Stomach (tissue), 9 donors: ENCODE results near the gene MET. TPM values are rescaled to one million over a fixed set of nuclear protein-coding genes. Genes with fewer than 3 reads are reported as not detected.
"Not testable (repeated sequence)": the region's sequence is repeated elsewhere in the genome, so short reads cannot be mapped to it uniquely, and the experiment has no call there.

ENCODE experiments used
- DNase-seq, 2 donors: peaks; one replicate each; pipeline versions ENCODE4 v3.0.0 to v3.0.0-alpha.2; 2013 to 2019
- H3K27ac ChIP-seq, 5 donors: fragments of 200-600 bp in 4 of 5; sonication (generic) in 4 of 5; one replicate each; pipeline ENCODE4 v1.5.1; 2013 to 2019; ENCODE audit warnings: mild to moderate bottlenecking in 1 of 5, moderate library complexity in 1 of 5
- H3K27me3 ChIP-seq, 3 donors: fragments of 200-600 bp; sonication (generic); one replicate each; pipeline ENCODE4 v1.5.1; 2017 to 2019; ENCODE audit warnings: mixed run types in 1 of 3
- H3K36me3 ChIP-seq, 4 donors: fragments of 200-600 bp; sonication (generic); 1 replicate in 3 of 4; 2 replicates in 1 of 4; pipeline ENCODE4 v1.5.1; 2016 to 2019
- H3K4me1 ChIP-seq, 4 donors: fragments of 200-600 bp; sonication (generic); one replicate each; pipeline ENCODE4 v1.5.1; 2016 to 2019
- H3K4me3 ChIP-seq, 4 donors: fragments of 200-600 bp; sonication (generic) in 3 of 4; one replicate each; pipeline ENCODE4 v1.5.1; 2016 to 2019; ENCODE audit warnings: mild to moderate bottlenecking in 1 of 4
- H3K9me3 ChIP-seq, 4 donors: fragments of 200-600 bp; sonication (generic); one replicate each; pipeline ENCODE4 v1.5.1; 2016 to 2019
- EP300 ChIP-seq: sonication (generic); formaldehyde crosslinking; IDR thresholded peaks from one replicate; pipeline ENCODE4 v1.6.1; 2017; ENCODE audit warnings: antibody characterized with exemption
- POLR2A ChIP-seq, 4 donors: fragments of 450-650 bp; IDR thresholded peaks; one replicate each; pipeline ENCODE4 v1.6.1; 2016; ENCODE audit warnings: antibody characterized with exemption in 4 of 4, control low read depth in 2 of 4, mild to moderate bottlenecking in 1 of 4, moderate library complexity in 1 of 4
- POLR2AphosphoS5 ChIP-seq, 3 donors: sonication (generic); formaldehyde crosslinking; IDR thresholded peaks; one replicate each; pipeline ENCODE4 v1.6.1; 2016; ENCODE audit warnings: antibody characterized with exemption in 3 of 3
- WGBS, 5 donors: extraction: QIAGEN DNeasy Blood & Tissue Kit in 3 of 5; methylation state at CpG; one replicate each; pipeline versions ENCODE4 v1.1.5 to v1.1.7; 2013 to 2018; 5-methylcytosine and 5-hydroxymethylcytosine counted together
- intact Hi-C: fragments of 100-400 bp; cut with DNase I; formaldehyde crosslinking; loops from one replicate; pipeline ENCODE4 v1.15.1; 2023; ENCODE audit warnings: low total_unique reads
- polyA plus RNA-seq, 3 donors: library from polyadenylated mRNA; stranded (reverse); fragments of 200-250 nt; gene quantifications; one replicate each; pipeline ENCODE4 v1.2.3, GENCODE V29; 2013
- total RNA-seq, 5 donors: library from RNA; depleted of rRNA; stranded (reverse); fragments of >200 nt; gene quantifications; one replicate each; pipeline versions ENCODE4 v1.1.0 to v1.2.3, GENCODE V29; 2014 to 2016
- TF ChIP-seq, protein P1 (sequence below), 7 experiments: fragments of 450-650 bp in 4 of 7; fragments of 200-600 bp in 3 of 7; sonication (generic) in 3 of 7; IDR thresholded peaks; one replicate each; pipeline ENCODE4 v1.5.1; 2016 to 2019; ENCODE audit warnings: antibody characterized with exemption in 7 of 7, control low read depth in 2 of 7, mild to moderate bottlenecking in 1 of 7
- donor health status: healthy with polysubstance abuse.
- donor health status: Bipolar disorder and iron deficiency.
- donor health status: healthy.

MET gene
- total and polyA plus RNA-seq, 8 donors, result 0.58 to 36.2 (median 4.3) TPM

DNA sequence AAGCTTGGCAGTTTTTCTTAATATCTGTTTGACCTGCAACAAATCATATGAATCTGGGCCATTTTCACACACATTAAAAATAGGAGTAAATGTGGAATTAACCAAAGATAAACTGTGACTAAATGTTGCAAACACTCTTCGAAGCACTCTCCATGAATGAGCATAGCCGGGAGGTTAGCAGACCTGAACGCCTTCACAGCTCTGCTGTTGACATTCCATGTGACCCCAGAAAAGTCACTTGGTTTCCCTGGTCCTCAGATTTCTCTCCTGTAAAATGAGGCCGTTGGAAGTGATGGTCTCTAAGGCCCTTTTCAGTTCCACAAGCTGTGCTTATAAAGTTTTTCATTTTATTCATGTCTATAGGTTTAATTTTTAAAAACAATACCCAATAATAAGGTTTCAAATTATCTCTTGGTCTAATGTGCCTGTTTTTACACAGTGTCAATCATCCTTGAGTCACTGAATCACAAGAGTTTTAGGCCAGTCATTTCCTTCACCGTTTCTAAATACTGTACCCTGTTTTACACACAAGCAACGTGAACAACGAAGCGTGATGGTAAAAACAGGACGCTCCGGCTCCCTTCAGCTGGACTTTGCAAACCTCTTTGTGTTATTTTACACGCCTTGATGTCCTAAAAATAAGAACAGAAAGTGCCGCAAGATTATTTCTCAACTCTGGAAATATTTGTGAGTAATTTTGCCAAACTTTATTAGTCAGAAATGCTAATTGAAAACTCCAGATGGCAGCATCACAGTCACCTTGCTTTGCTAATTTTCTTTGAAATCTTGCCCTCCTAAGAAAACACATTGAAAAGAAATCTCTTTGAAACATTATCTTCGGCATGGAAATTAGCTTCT, 38.6 kb upstream of the MET start:
- intact Hi-C loops, result no loop called here
- Histone ChIP-seq H3K4me3 (no peak overlapping the region), H3K4me1 (peaks cover 3 to 26% (median 16%) of the 10 kb centered on the region in 4 donors), H3K36me3 (no peaks in the 10 kb centered on the region), H3K27ac (peak overlapping the region in 2 of 5 donors; percentile 26 to 27), H3K27me3 (no peaks in the 10 kb centered on the region), H3K9me3 (no peaks in the 10 kb centered on the region)
- WGBS, 5 donors, result 65 to 75% (median 72%) methylated on average over 13 of the region's 13 CpGs
- no peak for TF ChIP-seq POLR2A (IDR thresholded peaks at IDR 0.05)
- peak in 1 of 3 donors; percentile 68 for TF ChIP-seq POLR2AphosphoS5 (IDR thresholded peaks at IDR 0.05)
- TF ChIP-seq EP300, result peak; percentile 16
- TF ChIP-seq, protein P1, sequence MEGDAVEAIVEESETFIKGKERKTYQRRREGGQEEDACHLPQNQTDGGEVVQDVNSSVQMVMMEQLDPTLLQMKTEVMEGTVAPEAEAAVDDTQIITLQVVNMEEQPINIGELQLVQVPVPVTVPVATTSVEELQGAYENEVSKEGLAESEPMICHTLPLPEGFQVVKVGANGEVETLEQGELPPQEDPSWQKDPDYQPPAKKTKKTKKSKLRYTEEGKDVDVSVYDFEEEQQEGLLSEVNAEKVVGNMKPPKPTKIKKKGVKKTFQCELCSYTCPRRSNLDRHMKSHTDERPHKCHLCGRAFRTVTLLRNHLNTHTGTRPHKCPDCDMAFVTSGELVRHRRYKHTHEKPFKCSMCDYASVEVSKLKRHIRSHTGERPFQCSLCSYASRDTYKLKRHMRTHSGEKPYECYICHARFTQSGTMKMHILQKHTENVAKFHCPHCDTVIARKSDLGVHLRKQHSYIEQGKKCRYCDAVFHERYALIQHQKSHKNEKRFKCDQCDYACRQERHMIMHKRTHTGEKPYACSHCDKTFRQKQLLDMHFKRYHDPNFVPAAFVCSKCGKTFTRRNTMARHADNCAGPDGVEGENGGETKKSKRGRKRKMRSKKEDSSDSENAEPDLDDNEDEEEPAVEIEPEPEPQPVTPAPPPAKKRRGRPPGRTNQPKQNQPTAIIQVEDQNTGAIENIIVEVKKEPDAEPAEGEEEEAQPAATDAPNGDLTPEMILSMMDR (IDR thresholded peaks at IDR 0.05), result no peak
- no peak for DNase-seq

DNA sequence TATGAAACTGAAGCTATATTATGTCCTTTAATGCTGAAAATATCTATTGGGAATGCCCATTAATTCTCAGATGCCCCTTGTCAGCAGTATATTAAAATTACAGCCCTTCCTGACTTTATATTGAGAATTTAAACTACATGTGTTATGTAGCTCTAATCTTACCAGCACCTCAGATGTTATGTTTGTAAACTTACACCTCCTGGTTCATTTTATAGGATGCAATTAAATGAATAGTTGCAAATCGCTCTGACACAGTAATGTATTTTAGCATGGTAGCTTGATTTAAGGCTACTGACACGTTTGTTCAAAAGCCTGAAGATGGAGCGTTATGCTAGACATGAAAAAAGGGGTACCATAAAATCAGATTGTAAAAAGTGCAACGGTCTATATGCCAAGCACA, 35.0 kb upstream of the MET start:
- H3K27ac ChIP-seq, result no peak overlapping the region
- no peaks in the 10 kb centered on the region for H3K36me3 ChIP-seq
- H3K27me3 ChIP-seq, result no peaks in the 10 kb centered on the region
- H3K4me3 ChIP-seq, result no peak overlapping the region
- TF ChIP-seq, protein P1 (IDR thresholded peaks at IDR 0.05), result no peak
- TF ChIP-seq EP300 (no peak), POLR2AphosphoS5 (IDR thresholded peaks at IDR 0.05) (no peak), POLR2A (IDR thresholded peaks at IDR 0.05) (no peak)
- WGBS, 5 donors, result 83 to 89% (median 85%) methylated on average over 4 of the region's 4 CpGs
- DNase-seq, result no peak
- H3K9me3 ChIP-seq, result peaks cover 0 to 4% (median 0%) of the 10 kb centered on the region in 4 donors
- H3K4me1 ChIP-seq, result no peaks in the 10 kb centered on the region
- intact Hi-C loops, result no loop called here

DNA sequence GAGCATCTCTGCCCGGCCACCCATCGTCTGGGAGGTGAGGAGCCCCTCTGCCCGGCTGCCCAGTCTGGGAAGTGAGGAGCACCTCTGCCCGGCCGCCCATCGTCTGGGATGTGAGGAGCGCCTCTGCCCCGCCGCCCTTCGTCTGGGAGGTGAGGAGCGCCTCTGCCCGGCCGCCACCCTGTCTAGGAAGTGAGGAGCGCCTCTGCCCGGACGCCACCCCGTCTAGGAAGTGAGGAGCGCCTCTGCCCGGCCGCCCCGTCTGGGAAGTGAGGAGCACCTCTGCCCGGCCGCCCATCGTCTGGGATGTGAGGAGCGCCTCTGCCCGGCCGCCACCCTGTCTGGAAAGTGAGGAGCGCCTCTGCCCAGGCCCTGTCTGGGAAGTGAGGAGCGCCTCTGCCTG, 33.4 kb upstream of the MET start:
- 92 to 99% (median 97%) methylated on average over 14 to 29 of the region's 29 CpGs for WGBS, 5 donors
- intact Hi-C loops, H3K4me3 ChIP-seq, H3K27me3 ChIP-seq, DNase-seq, H3K36me3 ChIP-seq, H3K4me1 ChIP-seq, H3K27ac ChIP-seq, H3K9me3 ChIP-seq: not testable (repeated sequence)

DNA sequence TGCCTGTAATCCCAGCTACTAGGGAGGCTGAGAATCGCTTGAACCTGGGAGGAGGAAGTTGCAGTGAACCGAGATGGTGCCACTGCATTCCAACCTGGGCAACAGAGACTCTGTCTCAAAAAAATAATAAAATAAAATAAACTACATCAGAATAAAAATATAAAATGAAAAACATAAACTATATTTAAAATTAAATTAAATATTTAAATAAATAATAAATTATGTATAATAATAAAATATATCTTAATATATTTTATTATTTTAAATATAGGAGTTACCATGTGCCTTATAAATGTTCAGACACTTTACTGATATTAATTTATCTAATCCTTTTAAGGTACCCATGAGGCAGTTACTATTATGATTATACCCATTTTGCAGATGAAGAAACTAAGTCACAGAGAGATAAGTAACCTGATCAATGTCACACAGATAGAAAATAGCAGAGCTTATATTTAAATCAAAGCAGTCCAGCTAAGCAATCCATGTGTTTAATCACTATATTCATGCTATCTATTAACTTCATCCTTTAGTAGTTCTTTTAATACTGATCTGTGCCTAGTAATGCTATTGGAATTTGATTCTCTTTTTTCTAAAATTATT, 30.3 kb upstream of the MET start:
- no peaks in the 10 kb centered on the region for H3K4me1 ChIP-seq
- no peak for DNase-seq
- 95 to 100% (median 97%) methylated on average over 2 of the region's 2 CpGs for WGBS, 5 donors
- no peaks in the 10 kb centered on the region for H3K27me3 ChIP-seq
- no peak overlapping the region for H3K27ac ChIP-seq
- H3K9me3 ChIP-seq, result peaks cover 0 to 4% (median 0%) of the 10 kb centered on the region in 4 donors
- H3K36me3 ChIP-seq, result no peaks in the 10 kb centered on the region
- no peak overlapping the region for H3K4me3 ChIP-seq
- TF ChIP-seq POLR2AphosphoS5 (IDR thresholded peaks at IDR 0.05) (no peak), POLR2A (IDR thresholded peaks at IDR 0.05) (no peak), EP300 (no peak)
- TF ChIP-seq, protein P1 (IDR thresholded peaks at IDR 0.05), result no peak
- intact Hi-C loops, result no loop called here

DNA sequence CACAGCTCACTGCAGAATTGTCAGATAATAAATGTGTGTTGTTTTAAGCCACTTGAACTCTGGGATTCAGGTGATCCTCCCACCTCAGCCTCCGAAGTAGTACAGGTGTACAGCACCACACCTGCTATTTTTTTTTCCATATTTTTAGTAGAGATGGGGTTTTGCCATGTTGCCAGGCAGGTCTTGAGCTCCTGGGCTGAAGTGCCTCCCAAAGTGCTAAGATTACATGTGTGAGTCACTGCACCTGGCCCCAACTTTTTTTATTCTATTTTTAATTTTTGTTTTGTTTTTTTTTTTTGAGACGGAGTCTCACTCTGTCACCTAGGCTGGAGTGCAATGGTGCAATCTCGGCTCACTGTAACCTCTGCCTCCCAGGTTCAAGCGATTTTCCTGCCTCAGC, 28.8 kb upstream of the MET start:
- H3K9me3 ChIP-seq, H3K27me3 ChIP-seq, H3K27ac ChIP-seq, H3K36me3 ChIP-seq, H3K4me1 ChIP-seq, H3K4me3 ChIP-seq, intact Hi-C loops, DNase-seq: not testable (repeated sequence)
- 78 to 97% (median 91%) methylated on average over 4 of the region's 4 CpGs for WGBS, 5 donors
